ENCODE results near the gene RANBP3.

GRCh38 chr19:5918463-5919079 is 59.4 kb downstream of the RANBP3 start:
- TF ChIP-seq EZH2 (IDR thresholded peaks at IDR 0.05; ENCODE audit: insufficient read depth, poor library complexity, severe bottlenecking) (no peak), EZH2phosphoT487 (IDR thresholded peaks at IDR 0.05; ENCODE audit: insufficient read depth, low read depth) (no peak)
